NCI-H2227 (cell line): ENCODE measurements around the gene USP6NL.

Source experiments
- DNase-seq: peaks from one replicate; lab custom pipeline; 2025; ENCODE audit not compliant: unreplicated experiment; lab: John Stamatoyannopoulos, UW

The USP6NL gene

GRCh38 chr10:11553773-11554381, 57.6 kb downstream of the USP6NL start:
- DNase-seq = no peak

- DNase-seq = no peak
These were observed 59.4 kb downstream of the USP6NL start for GRCh38 chr10:11551916-11552602.

GRCh38 chr10:11551104-11551503, 60.3 kb downstream of the USP6NL start:
- no peak for DNase-seq

GRCh38 chr10:11548768-11549099, 62.7 kb downstream of the USP6NL start:
- no peak for DNase-seq

- DNase-seq = no peak
These were observed 63.2 kb downstream of the USP6NL start for GRCh38 chr10:11548065-11548767.

GRCh38 chr10:11546581-11546980, 64.9 kb downstream of the USP6NL start:
- no peak for DNase-seq

- DNase-seq = no peak
These were observed 70.2 kb downstream of the USP6NL start for GRCh38 chr10:11541296-11541695.

GRCh38 chr10:11539191-11539868, 72.1 kb downstream of the USP6NL start:
- peak; percentile 45 for DNase-seq

GRCh38 chr10:11538834-11539190, 72.6 kb downstream of the USP6NL start:
- DNase-seq = peak; percentile 45

- no peak for DNase-seq
These were observed 75.2 kb downstream of the USP6NL start for GRCh38 chr10:11536228-11536627.

GRCh38 chr10:11535346-11535959, 76.0 kb downstream of the USP6NL start:
- no peak for DNase-seq

GRCh38 chr10:11533328-11533781, 78.1 kb downstream of the USP6NL start:
- no peak for DNase-seq

GRCh38 chr10:11532306-11532705, 79.1 kb downstream of the USP6NL start:
- DNase-seq = no peak

GRCh38 chr10:11530806-11531205, 80.6 kb downstream of the USP6NL start:
- no peak for DNase-seq

- DNase-seq = no peak
These were observed 82.1 kb downstream of the USP6NL start for GRCh38 chr10:11529276-11529903.

- no peak for DNase-seq
These were observed 83.2 kb downstream of the USP6NL start for GRCh38 chr10:11528286-11528685.

GRCh38 chr10:11527691-11528255, 83.7 kb downstream of the USP6NL start:
- DNase-seq = no peak

GRCh38 chr10:11527068-11527467, 84.4 kb downstream of the USP6NL start:
- no peak for DNase-seq

GRCh38 chr10:11525503-11525902, 85.9 kb downstream of the USP6NL start:
- DNase-seq = no peak

GRCh38 chr10:11522821-11523245, 88.6 kb downstream of the USP6NL start:
- no peak for DNase-seq

- DNase-seq = no peak
These were observed 89.6 kb downstream of the USP6NL start for GRCh38 chr10:11521860-11522259.
